GM21825 (cell line): ENCODE measurements around the gene SPOUT1.
"Not testable (repeated sequence)": the region's sequence is repeated elsewhere in the genome, so short reads cannot be mapped to it uniquely, and the experiment has no call there.

Experiments
- ATAC-seq: cut with Tn5 transposase; IDR thresholded peaks from one replicate; pipeline ENCODE4 v1.9.1; 2021; ENCODE audit warnings: mild to moderate bottlenecking, moderate library complexity; ENCODE audit not compliant: unreplicated experiment

SPOUT1 gene

DNA sequence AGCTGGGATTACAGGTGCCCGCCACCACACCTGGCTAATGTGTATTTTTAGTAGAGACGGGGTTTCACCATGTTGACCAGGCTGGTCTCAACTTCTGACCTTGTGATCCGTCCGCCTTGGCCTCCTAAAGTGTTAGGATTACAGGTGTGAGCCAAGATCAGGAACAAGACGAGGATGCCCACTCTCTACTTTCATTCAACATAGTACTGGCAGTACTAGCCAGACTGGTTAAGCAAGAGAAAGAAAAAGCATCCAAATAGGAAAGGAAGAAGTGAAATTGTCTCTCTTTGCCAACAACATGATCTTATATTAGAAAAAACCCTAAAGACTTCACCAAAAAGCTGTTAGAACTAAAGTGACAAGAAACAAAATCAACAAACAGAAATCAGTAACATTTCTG, 18.7 kb downstream of the SPOUT1 start:
- ATAC-seq, result no peak

DNA sequence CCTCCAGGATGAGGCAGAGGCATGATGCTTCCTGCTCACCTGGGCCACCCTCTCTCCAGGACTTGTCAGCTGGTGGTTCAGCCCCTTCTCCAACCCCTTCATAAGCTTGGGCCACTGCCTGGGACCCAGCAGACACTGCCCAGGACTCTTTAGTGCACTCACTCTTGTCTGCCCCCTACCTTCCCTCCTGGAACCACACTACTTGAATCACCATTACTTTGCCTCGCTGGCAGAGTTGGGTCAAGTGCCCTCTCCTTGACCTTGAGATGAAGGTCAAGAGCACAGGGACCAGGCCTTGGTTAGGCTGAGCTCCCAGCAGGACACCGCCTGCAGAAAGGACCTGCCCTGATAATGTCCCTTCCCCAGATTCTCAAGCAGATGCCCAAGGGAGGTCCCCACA, 19.8 kb downstream of the SPOUT1 start:
- ATAC-seq, result no peak

DNA sequence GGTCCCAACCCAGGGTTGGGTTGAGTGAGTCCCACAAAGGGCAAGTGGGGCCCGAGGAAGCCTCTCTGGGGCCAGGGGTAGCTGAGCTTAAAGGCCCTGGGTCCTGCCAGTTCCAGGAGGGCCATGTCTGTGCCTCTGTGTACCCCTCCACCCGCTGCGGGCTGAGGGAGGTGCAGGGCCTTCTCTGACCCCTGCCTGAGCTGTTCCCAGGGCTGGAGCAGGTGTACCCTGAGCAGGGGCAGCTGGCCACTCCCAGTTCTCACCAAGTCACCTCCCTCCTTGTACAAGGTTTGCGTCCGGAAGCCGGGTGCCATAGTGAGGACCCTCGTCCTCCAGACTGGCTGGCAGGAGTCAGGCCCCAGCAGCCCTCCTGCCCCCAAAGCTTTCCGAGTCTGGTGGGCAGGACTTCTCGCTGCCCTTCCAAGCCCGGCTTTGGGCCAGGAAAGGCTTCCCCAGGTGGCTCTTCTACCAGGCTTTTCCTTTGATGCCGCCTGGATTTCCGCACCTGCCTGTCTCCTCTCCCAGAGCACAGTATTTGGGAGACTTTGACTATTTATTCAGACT, 20.5 kb downstream of the SPOUT1 start:
- no peak for ATAC-seq

DNA sequence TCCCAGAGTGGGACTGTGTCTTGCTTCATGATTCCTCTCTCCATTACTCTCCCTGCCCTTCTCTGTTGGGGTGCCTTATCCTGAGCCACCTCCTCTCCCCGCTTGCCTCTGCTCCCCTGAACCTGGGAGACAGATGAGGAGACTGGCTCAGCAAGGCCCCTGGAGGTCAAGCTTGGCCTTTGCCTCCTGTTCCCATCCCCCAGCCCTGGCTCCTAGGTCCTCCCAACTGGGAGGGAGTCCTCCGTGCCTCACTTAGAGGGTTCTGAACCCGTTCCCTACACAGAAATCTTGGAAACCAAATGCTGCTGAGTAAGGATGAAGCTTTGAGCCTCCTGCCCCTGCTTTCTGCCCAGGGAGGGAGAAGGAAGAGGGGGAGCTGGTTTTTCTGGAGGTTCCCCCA, 21.1 kb downstream of the SPOUT1 start:
- no peak for ATAC-seq

DNA sequence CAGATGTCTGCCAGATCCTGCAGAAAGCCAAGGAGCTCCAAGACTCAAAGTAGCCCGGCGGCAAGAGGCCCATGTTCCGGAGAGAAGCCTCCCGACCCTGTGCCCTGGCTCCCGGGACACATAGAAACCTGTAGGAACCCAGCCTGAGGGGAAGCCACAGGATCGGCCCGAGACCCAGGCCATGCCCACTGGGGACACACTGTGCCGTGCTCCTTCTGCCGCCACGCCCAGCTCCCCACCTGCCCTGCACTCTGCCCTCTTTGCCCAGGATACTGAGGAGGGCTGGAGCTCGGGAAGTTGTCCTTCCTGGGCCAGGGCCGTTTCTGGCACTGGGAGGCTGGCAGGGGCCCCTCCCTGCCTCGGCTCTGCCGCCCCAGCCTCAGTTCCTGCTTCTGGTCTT, 21.8 kb downstream of the SPOUT1 start:
- ATAC-seq, result no peak

DNA sequence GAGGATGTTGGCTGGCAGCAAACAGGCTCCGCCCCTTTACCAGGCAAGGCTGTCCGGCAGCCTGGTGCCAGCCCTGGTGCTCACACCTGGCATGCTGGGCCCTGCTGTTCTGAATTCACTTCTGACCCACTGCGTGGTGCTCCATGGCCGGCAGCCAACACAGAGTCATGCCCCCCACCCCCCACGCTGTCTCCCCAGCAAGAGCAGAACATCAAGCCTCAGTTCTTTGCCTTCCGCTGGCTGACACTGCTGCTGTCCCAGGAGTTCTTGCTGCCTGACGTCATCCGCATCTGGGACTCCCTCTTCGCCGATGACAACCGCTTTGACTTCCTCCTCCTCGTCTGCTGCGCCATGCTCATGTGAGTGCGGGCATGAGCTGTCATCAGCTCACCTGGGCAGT, 23.9 kb downstream of the SPOUT1 start:
- no peak for ATAC-seq

DNA sequence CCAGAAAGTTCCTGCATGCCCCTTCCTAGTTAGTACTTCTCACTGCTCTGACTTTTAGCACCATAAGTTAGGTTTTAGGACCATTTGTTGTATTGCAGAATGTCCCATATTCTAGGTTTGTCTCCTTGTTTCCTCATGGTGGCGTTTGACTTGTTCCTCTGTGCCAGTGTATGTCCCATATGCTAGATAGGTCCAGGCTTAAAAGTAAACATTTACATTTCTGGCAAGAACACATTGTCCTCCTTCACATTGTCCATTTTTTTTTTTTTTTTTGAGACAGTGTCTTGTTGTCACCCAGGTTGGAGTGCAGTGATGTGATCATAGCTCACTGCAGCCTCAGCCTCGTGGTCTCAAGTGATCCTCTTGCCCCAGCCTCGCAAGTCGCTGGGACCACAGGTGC, 27.1 kb downstream of the SPOUT1 start:
- ATAC-seq, result no peak

DNA sequence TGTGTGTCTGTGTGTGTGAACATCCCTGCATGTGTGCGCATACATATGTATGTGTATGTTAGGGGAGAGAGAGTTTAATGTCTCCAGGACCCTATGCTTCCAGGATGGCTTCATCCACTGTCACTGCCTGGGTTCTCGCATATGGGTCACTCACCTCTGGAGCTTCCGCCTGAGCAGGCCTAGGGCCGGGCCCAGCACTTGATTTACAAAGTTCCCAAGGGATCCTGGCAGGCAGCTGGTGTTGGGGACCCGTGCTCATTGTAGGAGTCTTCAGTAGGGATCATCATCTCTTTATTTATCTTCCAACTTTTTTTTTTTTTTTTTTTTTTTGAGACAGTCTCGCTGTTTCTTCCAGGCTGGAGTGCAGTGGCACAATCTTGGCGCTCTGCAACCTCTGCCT, 29.5 kb downstream of the SPOUT1 start:
- no peak for ATAC-seq

DNA sequence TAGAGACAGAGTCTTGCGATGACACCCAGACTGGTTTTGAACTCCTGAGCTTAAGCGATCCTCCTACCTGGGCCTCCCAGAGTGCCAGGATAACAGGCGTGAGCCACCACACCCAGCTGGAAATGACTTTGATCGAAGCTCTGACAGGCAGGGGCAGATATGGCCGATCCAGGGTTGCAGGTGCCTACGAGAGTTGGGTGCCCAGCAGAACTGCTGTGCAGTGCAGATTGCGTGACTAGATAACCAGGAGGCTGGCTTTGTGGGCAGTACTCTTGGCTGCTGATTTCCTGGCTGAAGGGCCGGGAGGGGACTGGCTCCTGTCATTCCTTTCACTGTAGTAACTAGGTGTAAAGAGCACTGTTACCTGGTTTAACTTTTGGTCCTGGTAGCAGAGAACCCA, 30.7 kb downstream of the SPOUT1 start:
- no peak for ATAC-seq

DNA sequence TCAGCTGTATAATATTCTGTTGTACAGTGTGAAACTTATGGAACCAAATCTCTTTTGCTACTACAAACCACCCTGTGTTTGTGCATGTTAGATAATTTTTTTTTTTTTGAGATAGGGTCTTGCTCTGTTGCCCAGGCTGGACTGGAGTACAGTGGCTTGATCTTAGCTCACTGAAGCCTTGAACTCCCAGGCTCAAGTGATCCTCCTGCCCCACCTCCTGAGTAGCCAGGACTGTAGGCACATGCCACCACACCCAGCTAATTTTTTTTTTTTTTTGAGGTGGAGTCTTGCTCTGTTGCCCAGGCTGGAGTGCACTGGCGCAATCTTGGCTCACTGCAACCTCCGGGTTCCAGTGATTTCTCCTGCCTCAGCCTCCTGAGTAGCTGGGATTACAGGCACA, 34.6 kb downstream of the SPOUT1 start:
- not testable (repeated sequence) for ATAC-seq

DNA sequence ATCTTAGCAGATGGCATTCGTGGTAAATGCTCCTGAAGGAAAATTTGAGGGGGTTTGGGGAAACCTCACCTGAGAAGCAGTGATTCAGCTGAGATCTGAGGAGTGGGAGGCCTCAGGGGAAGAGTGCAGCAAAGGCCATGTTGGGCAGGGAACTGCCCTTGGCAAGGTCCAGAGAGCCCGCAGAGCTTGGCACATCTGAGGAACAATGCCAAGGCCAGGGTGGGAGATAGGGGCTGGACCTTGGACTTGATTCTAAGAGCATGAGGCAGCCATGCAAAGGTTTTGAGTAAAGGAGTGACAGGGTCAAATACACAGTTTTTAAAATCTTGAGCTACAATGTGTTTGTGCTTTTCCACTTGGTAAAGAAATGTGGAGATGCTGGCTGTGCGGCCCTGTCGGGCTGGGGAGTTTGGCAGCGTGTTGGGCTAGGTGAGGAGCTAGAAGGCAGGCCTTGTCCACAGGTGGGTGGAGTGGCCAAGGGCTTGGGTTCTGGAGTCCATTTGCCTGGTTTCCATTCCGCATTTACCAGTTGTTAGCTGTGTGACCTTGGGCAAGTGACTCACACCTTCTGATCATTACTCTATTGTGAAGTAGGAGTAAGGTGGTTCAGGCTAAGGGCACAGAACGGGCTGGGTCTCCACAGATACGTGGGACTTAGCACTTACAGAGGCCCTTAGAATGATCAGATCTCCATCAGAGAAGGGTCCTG, 36.5 kb downstream of the SPOUT1 start:
- ATAC-seq, result no peak

DNA sequence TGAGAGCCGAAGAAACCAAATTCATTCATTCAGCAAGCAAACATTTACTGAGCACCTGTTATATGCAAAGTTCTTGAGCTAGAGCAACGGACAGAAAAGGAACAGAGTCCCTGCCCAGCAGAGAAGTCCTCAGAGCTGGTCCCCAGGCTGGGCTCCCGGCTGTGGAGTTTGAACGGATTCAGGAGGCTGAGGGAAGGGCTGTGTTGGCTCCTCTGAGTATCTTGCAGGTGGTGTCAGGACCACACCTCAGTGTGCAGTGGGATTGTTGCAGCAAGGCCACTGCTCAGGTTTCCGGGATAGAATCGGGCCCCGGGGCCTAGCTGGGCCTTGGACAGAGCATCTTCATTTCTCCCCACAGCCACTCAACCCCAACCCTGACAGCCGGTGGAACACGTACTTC, 37.5 kb downstream of the SPOUT1 start:
- no peak for ATAC-seq

DNA sequence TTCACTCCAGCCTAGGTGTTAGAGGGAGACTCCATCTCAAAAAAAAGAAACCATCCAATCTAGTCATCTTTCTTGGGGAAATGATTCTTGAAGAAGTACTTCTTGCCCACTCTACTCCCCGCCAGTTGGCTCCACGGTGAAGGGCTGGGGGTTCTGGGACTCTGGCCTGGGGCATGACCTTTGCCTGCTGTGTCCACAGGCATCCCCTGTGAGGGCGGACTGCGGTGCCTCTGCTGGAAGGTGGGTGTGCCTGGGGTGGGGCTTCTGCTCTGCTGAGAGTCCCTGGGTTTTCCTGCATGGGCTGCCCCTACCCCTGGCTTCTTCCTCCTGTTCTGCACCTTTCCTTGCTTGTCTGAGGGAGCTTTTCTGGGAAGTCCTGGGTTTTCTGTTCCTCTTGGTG, 39.1 kb downstream of the SPOUT1 start:
- no peak for ATAC-seq

DNA sequence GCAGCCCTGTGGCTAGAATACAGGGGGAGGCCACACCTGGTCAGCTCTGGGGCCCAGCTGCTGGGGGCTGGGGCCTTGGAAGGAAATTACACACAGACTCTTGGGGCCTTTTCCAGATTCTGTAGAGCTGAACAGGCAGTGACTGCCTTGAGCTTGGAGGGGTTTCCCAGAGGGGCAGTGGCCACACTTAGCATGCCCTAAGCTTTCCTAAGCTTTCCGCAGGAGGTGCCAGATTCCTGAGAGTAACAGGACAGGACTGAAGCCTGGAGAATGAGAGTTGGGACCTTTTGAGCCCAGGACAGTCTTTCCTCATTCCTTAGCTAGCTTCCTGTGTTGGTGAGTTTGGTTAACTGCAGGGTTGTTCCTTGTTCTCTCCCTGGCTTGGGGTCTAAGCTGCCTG, 41.1 kb downstream of the SPOUT1 start:
- ATAC-seq, result no peak

DNA sequence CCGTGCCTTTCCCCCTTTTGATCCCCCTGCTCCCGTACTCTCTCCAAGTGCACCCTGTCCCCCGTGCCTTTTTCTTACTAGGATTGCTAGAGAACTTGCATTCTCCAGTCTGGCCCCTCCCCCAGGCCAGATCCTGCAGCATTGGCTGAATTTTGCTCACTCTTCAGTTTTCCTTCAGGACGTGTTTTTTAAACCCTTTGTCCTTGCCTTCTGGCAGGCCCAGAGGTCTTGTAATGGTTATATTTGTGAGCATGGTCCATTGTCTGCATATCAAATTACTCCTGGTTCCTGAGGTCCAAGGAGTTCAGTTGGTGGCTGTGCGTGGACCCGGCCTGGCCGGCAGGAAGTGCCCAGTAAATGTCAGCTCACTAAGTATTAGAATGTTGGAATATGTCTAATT, 41.9 kb downstream of the SPOUT1 start:
- no peak for ATAC-seq

DNA sequence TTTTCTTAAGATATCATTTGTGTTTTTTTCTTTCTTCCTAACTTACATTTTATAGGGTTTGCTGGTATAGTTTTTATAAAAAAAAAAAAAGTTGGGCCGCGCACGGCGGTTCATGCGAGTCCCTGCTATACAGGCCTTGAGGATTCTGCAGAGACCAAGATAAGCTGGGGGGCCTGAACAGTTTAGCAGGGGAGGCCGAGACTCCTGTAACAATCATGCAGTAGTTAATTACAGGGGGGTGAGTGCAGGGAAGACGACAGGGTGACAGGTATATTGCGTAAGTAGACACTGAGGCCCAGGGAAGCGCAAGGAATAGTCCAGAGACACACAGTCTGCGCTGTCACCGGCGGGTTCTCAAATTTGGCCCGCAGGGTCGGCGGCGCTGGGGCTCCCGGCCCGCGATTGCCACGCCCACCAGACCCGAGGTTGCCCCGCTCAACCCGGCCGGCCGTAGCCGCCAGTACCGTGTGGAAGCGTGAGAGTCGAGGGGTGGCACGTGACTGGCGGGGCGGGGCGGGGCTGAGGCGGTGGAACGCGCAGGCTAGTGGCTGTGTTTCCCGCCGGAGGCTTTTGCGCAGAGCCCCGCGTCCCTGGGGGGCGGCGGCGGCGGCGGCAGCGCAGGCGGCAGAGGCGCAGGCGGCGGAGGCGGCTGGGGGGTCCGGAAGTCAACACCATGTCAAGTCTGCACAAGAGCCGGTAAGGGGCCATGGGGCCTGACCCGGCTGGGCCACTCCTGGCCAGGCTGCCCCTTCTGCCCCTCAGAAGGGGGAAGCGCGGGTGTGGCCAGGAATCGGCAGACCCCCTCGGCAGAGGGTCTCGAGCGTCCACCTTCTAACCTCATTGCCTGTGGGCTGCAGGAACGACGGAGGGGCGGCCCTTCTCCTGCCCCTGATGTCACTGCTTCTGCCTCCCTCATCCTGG, 42.7 kb downstream of the SPOUT1 start, which contains the start of gene TBC1D13:
Gene TBC1D13, plus strand, starts transcription at position 573 of the 921 bp plus-strand sequence. Its CDS starts 101 bp downstream, at position 674.
- peak; percentile 92 for ATAC-seq

DNA sequence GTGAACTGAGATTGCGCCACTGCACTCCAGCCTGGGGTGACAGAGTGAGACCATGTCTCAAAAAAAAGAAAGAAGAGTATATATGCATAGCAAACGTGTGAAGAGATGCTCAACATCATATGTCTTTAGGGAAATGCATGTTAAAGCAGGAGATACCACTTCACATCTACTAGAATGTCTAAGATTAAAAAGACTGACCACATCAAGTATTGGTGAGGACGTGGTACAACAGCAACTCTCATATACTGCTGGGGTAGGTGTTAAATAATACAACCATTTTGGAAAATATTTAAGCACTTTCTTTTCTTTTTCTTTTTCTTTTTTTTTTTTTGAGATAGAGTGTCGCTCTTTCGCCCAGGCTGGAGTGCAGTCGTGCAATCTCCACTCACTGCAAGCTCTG, 44.2 kb downstream of the SPOUT1 start:
- no peak for ATAC-seq

DNA sequence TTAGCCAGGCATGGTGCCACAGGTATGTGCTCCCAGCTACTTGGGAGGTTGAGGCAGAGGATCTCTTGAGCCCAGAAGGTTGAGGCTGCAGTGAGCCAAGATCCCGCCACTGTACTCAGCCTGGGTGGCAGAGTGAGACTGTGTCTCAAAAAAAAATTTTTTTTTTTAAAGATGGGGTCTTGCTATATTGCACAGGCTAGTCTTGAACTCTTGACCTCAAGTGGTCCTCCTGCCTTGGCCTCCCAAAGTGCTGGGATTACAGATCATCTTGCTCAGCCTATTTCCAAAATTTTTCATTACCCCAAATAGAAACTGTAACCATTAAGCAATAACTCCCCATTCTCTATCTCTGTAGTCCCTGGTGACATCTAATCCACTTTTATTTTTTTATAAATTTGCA, 46.9 kb downstream of the SPOUT1 start:
- ATAC-seq, result no peak

DNA sequence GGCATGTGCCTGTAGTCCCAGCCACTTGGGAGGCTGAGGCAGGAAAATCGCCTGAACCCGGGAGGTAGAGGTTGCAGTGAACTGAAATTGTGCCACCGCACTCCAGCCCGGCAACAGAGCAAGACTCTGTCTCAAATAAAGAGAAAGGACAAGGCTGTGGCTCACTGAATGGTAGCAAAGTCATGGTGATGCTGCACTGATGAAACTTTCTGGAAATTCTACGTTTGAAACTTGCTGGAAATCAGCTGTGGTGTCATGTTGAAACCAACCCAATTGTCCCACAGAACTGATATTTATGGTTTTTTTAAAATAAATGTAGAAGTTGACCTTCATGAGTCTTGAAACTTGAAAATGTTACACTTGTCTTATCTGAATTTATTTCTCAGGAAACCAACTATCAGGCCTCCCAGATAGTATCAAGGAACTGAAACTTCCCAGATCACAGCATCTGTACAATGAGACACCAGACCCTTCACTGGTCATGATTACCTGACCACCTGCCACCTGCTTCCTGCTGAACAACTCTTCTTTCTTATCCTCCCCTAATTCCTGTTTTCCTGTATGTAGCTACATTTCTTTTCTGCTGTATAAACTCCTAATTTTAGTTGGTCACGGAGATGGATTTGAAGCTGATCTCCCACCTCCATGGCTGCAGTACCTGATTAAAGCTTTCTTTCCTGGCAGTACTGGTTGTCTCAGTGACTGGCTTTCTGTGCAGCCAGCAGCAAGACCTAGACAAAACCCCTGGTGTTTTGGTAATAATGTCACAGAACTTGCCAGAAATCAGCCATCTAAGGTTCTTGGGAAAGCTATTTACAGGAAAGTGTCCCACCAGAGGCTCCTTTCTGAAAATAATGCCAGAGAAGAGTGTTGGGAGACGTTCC, 48.2 kb downstream of the SPOUT1 start:
- ATAC-seq, result no peak

DNA sequence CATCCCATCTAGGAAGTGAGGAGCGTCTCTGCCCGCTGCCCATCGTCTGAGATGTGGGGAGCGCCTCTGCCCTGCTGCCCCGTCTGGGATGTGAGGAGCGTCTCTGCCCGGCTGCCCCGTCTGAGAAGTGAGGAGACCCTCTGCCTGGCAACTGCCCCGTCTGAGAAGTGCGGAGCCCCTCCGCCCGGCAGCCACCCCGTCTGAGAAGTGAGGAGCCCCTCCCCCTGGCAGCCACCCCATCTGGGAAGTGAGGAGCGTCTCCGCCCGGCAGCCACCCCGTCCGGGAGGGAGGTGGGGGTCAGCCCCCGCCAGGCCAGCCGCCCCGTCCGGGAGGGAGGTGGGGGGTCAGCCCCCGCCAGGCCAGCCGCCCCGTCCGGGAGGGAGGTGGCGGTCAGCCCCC, 49.5 kb downstream of the SPOUT1 start:
- not testable (repeated sequence) for ATAC-seq

DNA sequence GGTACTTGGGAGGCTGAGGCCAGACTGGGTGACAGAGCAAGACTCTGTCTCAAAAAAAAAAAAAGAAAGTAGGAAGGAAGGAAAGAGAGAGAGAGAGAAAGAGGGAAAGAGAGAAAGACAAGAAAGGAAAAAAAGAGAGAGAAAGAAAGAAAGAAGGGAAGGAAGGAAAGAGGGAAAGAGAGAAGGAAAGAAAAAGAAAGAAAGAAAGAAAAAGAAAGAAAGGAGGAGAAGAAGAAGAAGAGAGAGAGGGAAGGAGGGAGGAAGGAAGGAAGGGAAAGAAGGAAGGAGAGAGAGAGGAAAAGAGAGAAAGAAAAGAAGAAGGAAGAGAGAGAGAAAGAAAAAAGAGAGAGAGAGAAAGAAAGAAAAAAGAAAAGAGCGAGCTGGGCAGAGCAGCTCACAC, 54.8 kb downstream of the SPOUT1 start:
- ATAC-seq, result no peak
